ENCODE measurements around the gene TRUB2. TPM values are rescaled to one million over a fixed set of nuclear protein-coding genes. Genes with fewer than 3 reads are reported as not detected.

TRUB2 gene
- total and polyA plus RNA-seq, 2 experiments from 2014 or later: 17.4 to 50.9 TPM

DNA sequence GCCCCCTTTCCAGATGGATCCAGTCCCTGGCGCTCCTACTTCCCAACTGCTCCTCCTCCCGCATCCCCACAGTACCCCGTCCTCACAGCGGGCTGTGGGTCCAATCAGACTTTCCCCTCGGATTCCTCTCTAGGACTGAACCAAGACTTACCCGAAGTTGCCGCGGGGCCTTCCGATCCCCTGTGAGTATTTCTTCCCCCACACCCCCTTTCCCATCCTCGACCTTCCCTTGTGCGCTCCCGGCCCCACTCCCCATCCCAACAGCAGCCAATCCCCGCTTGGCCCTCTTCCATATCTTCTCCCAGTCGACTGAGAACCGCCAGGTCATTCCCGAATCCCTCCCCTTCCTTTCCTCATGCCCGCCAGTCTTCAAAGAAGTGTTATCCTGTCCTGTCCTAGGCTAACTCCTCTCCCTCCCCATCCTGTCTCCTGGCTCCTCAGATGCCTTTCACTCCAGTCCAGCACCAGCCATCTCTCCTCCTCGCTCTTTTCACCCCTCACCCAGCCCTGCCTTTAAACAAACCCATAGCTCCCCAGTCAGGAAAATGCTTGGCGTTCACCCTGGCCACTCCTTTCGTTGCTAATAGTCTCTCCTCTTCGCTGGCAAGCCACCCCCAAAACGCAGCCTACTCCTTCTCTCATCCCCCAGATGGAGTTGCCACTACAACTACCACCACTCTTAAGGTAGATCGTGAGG is 45.5 kb downstream of the TRUB2 start:
- peak; percentile 67 for DNase-seq (ENCODE audit: low spot score)
- no peaks in the 10 kb centered on the region for H3K36me3 ChIP-seq (replicated peaks; ENCODE audit: insufficient read depth, low read depth)
- no peak for TF ChIP-seq EZH2phosphoT487 (IDR thresholded peaks at IDR 0.05; ENCODE audit: low read depth, severe bottlenecking, unreplicated experiment)
- no peak for TF ChIP-seq EZH2 (IDR thresholded peaks at IDR 0.05; ENCODE audit: borderline replicate concordance)
- TF ChIP-seq, protein P1, sequence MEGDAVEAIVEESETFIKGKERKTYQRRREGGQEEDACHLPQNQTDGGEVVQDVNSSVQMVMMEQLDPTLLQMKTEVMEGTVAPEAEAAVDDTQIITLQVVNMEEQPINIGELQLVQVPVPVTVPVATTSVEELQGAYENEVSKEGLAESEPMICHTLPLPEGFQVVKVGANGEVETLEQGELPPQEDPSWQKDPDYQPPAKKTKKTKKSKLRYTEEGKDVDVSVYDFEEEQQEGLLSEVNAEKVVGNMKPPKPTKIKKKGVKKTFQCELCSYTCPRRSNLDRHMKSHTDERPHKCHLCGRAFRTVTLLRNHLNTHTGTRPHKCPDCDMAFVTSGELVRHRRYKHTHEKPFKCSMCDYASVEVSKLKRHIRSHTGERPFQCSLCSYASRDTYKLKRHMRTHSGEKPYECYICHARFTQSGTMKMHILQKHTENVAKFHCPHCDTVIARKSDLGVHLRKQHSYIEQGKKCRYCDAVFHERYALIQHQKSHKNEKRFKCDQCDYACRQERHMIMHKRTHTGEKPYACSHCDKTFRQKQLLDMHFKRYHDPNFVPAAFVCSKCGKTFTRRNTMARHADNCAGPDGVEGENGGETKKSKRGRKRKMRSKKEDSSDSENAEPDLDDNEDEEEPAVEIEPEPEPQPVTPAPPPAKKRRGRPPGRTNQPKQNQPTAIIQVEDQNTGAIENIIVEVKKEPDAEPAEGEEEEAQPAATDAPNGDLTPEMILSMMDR (IDR thresholded peaks at IDR 0.05; ENCODE audit: poor library complexity): no peak
- H4K20me1 ChIP-seq (ENCODE audit: insufficient read depth, poor library complexity, severe bottlenecking): peaks cover 6% of the 10 kb centered on the region
- H3K27me3 ChIP-seq: no peaks in the 10 kb centered on the region
- no peaks in the 10 kb centered on the region for H3K9me2 ChIP-seq (replicated peaks; ENCODE audit: insufficient read depth)
- 15% methylated on average over 21 of the region's 23 CpGs for WGBS (ENCODE audit: low lambda C conversion rate, missing lambda C conversion rate)
- peak overlapping the region; percentile 43 for H2AFZ ChIP-seq
- H3K4me2 ChIP-seq: peak overlapping the region; percentile 74
- peak overlapping the region; percentile 67 for H3K27ac ChIP-seq
- peaks cover 18% of the 10 kb centered on the region for H3K4me1 ChIP-seq (ENCODE audit: insufficient read depth)
- peaks cover 54% of the 10 kb centered on the region for H3K79me2 ChIP-seq
- H3K9me3 ChIP-seq (ENCODE audit: low read depth): no peaks in the 10 kb centered on the region
- peak overlapping the region; percentile 38 for H3K4me3 ChIP-seq

DNA sequence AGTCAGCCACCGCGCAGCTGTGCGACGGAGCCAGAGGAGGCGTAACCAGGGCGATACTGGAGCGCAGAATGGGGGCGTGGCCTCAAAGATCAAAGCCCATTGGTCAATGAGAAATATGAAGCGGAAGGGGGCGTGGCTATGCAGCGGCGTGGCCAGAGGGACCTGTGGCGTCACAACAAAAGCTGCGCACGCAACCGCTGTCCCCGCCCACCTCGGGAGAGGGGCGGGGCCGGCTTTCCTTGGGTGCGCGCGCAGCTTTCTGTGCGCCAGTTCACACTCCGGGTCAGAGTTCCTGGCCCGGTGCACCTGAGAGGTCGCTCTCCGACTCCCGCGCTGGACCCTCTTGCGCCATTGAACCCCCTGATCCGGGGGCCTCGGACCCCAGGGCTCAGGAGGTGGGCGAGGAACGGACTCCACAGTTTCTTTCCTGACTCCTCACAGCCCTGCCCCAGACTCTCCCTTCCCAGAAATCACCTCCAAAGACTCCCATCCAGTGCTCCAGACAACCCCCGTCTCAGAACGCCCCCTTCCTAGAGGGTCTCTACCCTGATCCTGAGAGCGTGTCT is 46.2 kb downstream of the TRUB2 start, which contains the start of gene SWI5:
SWI5 (plus strand) TSS at position 269 of the 566 bp plus-strand sequence.
- Histone ChIP-seq H3K4me2 (peak within 1 kb of the TSS; percentile 94), H3K9me3 (ENCODE audit: low read depth) (no peaks in the 10 kb centered on the region), H3K4me3 (peak within 1 kb of the TSS; percentile 90), H3K36me3 (replicated peaks; ENCODE audit: insufficient read depth, low read depth) (no peaks in the 10 kb centered on the region), H3K4me1 (ENCODE audit: insufficient read depth) (peaks cover 18% of the 10 kb centered on the region), H3K79me2 (peaks cover 58% of the 10 kb centered on the region), H3K9me2 (replicated peaks; ENCODE audit: insufficient read depth) (no peaks in the 10 kb centered on the region), H3K27ac (peak within 1 kb of the TSS; percentile 98), H4K20me1 (ENCODE audit: insufficient read depth, poor library complexity, severe bottlenecking) (peaks cover 6% of the 10 kb centered on the region), H3K27me3 (no peaks in the 10 kb centered on the region), H2AFZ (peak within 1 kb of the TSS; percentile 51)
- 3% methylated on average over 24 of the region's 38 CpGs for WGBS (ENCODE audit: low lambda C conversion rate, missing lambda C conversion rate)
- peak; percentile 100 for DNase-seq (ENCODE audit: low spot score)
- TF ChIP-seq, protein P1 (IDR thresholded peaks at IDR 0.05; ENCODE audit: poor library complexity): no peak
- no peak for TF ChIP-seq EZH2 (IDR thresholded peaks at IDR 0.05; ENCODE audit: borderline replicate concordance)
- no peak for TF ChIP-seq EZH2phosphoT487 (IDR thresholded peaks at IDR 0.05; ENCODE audit: low read depth, severe bottlenecking, unreplicated experiment)

DNA sequence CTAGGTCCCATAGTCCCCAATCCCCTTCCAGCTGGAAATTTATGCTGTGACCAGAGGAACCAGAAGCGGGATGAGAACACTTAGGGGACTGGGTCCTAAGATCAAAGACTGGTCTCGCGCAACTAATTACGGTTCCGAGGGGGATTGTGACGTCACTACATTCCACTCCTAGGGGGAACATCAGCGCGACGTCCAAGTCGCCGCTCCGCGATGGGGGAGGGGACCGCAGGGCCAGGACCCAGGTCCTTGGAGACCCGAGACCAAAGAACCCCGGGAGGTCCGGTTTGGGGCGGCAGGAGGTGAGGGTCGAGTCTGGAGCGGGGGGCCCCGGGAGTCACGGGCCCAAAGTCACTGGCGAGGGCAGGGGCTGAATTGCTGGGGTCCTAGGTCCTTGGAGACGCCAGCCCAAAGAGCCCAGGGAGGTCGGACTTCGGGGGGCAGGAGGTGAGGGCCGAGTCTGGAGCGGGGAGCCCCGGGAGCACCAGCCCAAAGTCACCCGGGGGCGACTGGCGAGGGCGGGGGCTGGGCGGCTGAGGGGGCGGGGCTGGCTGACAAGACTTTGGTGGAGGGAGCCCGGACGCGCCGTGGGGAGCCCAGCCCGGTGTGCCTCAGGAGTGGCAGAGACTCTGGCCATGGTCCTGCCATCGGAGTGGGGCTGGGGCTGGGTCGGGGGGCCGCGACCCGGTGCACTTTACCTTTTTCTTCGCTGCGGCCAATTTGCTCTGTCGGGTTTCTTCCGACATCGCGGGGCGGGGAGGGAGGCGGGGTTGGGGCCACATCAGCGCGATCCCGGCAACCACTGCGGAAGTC is 46.8 kb downstream of the TRUB2 start, which contains the start of gene GOLGA2:
GOLGA2 (minus strand) TSS at position 810 of the 810 bp plus-strand sequence; CDS start at position 779, 31 bp downstream.
- peak; percentile 70 for DNase-seq (ENCODE audit: low spot score)
- peak within 1 kb of the TSS; percentile 94 for H3K4me2 ChIP-seq
- peaks cover 6% of the 10 kb centered on the region for H4K20me1 ChIP-seq (ENCODE audit: insufficient read depth, poor library complexity, severe bottlenecking)
- peak within 1 kb of the TSS; percentile 90 for H3K4me3 ChIP-seq
- no peaks in the 10 kb centered on the region for H3K9me2 ChIP-seq (replicated peaks; ENCODE audit: insufficient read depth)
- no peaks in the 10 kb centered on the region for H3K36me3 ChIP-seq (replicated peaks; ENCODE audit: insufficient read depth, low read depth)
- H3K79me2 ChIP-seq: peaks cover 58% of the 10 kb centered on the region
- no peaks in the 10 kb centered on the region for H3K27me3 ChIP-seq
- peak within 1 kb of the TSS; percentile 98 for H3K27ac ChIP-seq
- TF ChIP-seq EZH2phosphoT487 (IDR thresholded peaks at IDR 0.05; ENCODE audit: low read depth, severe bottlenecking, unreplicated experiment) (no peak), EZH2 (IDR thresholded peaks at IDR 0.05; ENCODE audit: borderline replicate concordance) (no peak)
- TF ChIP-seq, protein P1 (IDR thresholded peaks at IDR 0.05; ENCODE audit: poor library complexity): no peak
- H3K9me3 ChIP-seq (ENCODE audit: low read depth): no peaks in the 10 kb centered on the region
- H2AFZ ChIP-seq: peak within 1 kb of the TSS; percentile 51
- peaks cover 18% of the 10 kb centered on the region for H3K4me1 ChIP-seq (ENCODE audit: insufficient read depth)
- WGBS (ENCODE audit: low lambda C conversion rate, missing lambda C conversion rate): under 1% methylated on average over 26 of the region's 57 CpGs

All from hepatocyte (in vitro differentiated cells).